HG02840 (cell line): ENCODE data around the gene QRFP.

Experiments
- ATAC-seq: cut with Tn5 transposase; IDR thresholded peaks from one replicate; pipeline ENCODE4 v1.9.1; 2021; ENCODE audit warnings: mild to moderate bottlenecking, moderate library complexity, moderate number of reproducible peaks; ENCODE audit not compliant: unreplicated experiment, low FRiP score

Gene QRFP

DNA sequence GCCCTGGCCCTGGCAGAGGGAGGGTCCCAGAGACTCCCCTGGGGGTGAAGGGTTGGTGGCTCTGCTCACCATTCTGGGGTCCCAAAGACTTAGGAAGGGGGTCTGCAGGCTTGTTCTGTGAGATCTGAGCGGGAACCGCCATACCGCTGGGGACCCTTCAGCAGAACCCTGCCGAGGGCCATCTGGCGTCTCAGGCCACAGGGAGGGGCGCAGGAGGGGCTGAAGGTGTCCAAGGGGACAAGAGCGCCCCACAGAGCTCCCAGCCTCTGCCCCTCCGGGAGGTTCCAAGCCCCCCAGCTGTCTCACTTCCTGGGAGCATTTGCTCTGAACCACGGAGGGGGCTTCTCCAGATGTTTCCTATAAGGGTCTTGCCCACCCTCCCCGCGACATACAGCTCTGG lies 37.6 kb upstream of the QRFP start:
- ATAC-seq, result no peak

DNA sequence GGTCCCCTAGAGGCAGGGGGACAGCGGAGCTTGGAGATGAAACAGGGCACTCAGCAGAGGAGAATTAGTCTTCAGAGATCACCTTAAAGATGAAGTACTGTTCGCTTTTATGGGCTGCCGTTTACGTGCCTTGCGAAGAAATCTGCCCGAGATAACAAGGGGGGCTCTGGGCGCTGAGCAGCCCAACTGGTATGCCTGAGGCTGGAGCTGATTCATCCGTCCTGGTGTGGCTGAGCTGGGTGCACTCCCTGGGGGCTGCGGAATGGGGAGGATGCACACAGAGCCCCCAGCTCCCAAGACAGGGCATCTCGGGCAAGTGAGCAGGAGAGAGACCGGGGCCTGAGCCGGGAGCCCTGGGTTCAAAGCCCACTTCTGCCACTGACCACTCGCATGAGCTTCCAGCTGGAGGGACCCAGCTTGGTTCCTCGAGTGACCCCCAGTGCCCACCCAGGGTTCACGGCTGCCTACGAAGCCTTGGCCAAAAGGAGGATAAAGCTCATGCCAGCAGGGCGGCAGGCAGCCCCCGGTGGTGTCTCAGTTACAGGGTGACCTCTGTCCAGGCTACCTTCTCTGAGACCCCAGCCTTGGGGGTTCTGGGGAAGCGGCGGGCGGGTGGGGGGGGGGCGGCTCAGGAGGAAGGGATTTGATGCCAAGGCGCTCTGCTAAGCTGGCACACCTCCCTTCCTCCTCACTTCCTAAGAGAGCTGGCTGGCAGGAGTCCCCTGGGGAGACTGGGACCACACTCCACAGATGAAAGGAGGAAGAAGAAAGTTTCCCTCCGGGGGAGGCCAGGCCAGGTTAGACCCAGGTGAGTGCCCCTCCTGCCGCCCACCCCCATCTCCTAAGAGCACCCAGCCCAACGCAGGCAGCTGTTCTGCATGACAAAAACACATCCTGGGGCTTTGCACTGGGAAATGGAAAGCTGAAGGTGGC lies 36.8 kb upstream of the QRFP start:
- ATAC-seq, result no peak

- ATAC-seq, result no peak
These were observed 35.9 kb upstream of the QRFP start for GRCh38 chr9:130932255-130933079.

DNA sequence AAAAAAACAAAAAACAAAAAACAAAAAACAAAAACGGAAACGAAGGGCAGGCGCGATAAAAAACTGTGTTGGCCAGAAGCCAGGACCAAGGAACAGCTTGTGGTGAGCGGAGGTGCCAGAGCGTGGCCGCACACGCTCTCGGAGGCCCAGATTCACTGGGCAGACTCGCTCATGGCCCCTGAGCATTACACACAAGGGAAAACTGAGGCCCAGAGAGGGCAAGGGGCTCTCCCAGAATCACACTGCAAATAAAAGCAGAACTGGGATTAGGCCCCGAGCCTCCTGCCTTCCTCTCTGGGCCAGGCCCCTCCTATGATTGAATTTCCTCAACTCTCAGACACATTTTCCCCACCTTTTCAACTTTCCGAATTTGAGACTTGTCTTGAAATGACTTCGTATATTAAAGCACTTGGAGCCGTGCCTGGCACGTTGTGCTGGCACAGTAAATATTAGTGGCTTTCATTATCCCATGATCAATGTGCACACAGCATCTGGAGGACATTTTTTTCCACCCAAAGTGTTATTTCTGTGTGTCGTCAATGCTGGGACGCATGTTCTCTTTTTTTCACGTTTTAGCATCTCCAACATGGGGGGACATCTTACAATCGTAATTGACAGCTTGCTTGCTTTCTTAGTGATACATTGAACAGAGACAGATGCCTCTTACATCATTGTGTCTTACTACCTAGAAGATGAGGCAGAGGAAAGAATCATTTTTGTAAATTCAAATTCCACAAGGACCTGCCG lies 35.1 kb upstream of the QRFP start:
- ATAC-seq, result no peak

DNA sequence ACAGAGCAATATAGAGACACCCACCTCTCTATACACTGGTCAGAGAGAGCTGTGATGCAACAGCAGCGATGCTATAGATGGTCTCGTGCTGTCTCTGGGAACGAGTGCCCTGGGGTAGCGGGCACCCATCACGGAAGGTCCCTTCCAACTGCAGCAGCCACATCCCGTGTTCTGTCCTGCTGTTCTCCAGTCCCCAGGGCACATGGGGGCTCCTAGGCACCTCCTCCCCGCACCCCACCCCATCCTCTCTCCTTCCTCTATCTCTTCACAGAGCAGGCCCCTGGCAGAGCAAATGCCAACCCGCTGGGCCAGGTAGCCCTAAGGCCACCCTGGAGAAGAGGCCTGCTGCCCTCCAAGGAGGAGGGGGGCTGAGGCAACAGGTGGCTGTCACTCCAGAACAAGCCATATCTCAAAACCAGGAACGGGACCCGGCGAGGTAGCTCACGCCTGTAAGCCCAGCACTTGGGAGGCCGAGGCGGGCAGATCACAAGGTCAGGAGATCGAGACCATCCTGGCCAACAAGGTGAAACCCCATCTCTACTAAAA lies 34.3 kb upstream of the QRFP start:
- no peak for ATAC-seq

GRCh38 chr9:130930132-130930803 lies 33.7 kb upstream of the QRFP start:
- no peak for ATAC-seq

GRCh38 chr9:130929571-130930038 lies 33.0 kb upstream of the QRFP start:
- no peak for ATAC-seq

- ATAC-seq, result no peak
These were observed 31.6 kb upstream of the QRFP start for GRCh38 chr9:130927995-130928900.

DNA sequence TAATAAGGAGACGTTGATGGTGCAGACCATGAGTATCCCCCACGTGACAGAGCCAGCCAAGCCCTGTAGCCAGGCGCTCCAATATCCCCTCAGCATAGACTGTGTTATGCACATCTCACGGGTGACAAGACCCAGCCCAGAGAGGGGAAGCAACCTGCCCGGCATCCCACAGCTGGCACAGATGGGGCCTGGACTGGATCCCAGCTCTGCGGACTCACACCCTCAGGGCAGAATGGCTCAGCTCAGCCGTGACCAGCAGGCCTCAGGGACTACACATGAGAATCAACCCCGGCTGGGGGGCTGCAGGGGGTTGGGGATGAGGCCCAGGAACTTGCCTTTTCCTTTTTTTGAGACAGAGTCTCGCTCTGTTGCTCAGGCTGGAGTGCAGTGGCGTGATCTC lies 30.7 kb upstream of the QRFP start:
- ATAC-seq, result no peak

DNA sequence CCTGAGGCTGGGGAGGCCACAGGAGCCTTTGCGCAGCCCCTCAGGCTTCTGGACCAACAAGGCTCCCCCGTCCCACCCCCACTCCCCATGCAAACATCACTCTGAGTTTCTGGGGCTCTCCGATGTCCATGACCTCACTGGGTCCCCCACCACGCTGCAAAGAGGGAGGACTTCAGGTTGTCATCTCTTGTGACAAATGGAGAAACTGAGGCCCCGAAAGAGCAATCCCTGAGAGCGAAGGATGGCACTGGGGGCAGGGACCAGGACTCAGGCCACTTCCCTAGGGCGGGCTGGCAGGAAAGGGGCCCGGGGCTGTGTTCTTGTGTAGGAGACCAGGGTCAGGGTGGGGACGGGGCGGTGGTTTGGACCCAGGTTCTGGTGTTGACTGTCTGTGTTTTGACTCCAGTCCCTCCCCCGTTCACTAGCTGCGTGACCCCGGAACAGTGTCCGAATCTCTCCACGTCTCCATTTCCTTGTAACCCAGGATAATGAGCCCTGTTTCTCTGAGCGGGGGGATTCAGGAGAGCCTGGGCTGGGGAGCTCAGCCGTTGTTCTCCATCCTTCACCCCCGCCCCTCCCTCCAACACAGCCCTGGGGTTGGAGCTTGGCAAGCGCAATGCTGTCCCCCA lies 28.6 kb upstream of the QRFP start:
- ATAC-seq, result no peak

DNA sequence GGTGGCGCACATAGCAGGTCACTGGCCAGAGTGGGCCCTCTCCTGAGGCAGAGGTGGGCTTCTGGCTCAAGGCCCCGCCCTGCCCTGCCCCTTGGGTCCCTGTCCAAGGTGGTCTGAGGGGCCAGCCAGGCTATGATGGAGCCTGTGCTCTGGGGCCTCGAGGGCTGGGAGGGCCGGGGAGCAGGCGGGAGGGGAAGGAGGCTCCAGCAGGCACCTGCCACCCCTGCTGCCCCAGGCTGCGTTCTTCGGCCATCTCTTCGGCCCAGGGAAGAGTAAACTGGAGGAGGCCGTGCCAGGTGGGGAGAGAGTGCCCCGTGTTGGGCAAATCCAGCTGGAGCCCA lies 27.8 kb upstream of the QRFP start:
- ATAC-seq, result no peak

DNA sequence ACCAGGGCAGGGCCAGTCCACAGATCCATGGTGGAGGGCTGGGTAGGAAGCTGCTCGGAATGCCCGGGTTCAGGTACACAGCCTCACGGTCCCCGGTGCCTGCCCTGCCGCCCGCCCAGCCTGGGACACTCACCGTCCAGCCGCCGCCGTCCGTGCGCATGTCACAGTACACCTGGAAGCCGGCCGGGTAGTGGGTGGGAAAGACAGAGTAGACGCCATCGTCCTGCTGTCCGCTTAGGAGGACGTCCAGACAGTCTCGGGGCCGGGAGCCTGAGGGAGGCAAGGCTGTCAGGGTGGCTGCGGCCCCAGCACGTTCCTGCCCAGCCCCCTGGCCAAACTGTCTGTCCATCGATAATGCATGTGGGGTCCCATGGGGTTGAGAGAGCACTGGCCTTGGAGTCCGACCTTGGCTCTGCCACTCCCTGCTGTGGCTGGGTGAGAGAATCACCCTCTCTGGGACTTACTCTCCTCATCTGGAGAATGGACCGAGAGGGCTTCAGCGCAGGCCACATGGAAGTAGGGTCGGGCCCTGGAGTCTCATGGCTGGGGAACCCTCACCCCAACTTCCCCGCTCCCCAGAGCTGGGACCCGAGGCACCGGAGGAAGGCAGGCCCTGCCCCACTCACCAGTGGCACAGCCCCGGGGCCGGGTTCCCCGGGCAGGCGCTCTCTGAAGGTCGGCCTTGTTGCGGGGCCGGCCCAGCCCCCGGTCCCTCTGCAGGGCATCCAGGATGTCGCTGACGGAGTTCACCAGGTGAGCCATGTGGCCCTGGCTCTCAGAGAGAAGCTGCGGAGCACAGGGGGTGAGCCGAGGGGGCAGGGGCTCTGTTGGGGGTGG lies 27.2 kb upstream of the QRFP start:
- ATAC-seq, result no peak

- no peak for ATAC-seq
These were observed 26.4 kb upstream of the QRFP start for GRCh38 chr9:130922893-130923610.

DNA sequence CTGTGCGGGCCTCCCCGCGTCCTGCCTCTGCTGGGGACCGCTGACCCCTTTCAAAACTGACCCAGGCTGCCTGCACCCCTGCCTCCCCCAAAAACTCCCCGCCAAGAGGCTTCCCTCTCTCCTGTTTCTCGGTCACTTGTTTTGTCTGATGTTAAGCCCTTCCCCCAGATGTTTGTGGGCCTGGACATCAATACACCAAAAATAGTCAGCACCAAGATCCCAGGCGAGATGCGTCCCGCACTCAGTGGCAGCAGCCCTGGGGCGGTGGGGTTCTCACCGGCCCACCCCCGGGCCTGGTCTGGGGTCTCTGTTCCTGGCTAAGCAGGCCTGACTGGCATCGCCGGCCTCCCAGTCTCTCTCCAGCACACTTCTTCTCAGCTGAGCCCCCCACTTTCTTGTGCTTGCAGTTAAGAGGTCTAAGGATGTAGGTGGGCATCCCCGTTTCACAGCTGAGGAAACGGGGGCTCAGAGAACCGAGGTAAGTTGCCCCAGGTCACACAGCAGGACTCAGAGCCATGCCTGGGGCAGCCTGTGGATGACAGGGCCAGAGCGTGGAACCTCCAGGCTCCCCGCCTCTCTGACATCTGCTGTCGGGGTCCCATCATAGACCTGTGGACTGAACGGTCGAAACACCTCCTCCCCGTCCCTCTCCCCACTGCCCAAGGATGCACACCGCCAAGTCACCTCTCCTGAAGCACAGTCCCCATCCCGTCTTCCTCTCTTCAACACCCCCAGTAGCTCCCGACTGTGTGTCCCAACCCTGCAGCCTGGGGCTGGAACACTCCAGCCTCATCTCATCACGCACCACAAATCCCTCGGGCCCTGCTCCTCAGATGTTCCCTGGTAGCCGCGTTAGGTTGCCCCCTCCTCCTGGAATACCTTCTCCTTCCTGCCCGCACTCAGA lies 25.6 kb upstream of the QRFP start:
- no peak for ATAC-seq

GRCh38 chr9:130921300-130921988 lies 24.8 kb upstream of the QRFP start:
- ATAC-seq, result no peak
